SK-N-MC (cell line): Measurements from ENCODE around the gene LRFN2.

ENCODE experiments used
- EZH2 ChIP-seq: fragments of 200-600 bp; sonication (generic); IDR thresholded peaks from one replicate; pipeline ENCODE4 v1.6.1; 2017; ENCODE audit warnings: antibody characterized with exemption
- POLR2AphosphoS5 ChIP-seq: IDR thresholded peaks from 2 replicates; pipeline ENCODE4 v1.6.1; 2012; ENCODE audit warnings: mild to moderate bottlenecking, low read depth, low read length, borderline replicate concordance

- TF ChIP-seq POLR2AphosphoS5, result no peak
- no peak for TF ChIP-seq EZH2
These were observed 62.2 kb downstream of the LRFN2 start for GRCh38 chr6:40524797-40525585.
